ENCODE data around the gene TIGD6. TPM values are rescaled to one million over a fixed set of nuclear protein-coding genes. Genes with fewer than 3 reads are reported as not detected.

TIGD6 gene
- total and polyA plus RNA-seq, 9 of the 15 experiments (the other 6 are each of a cell fraction or from before 2014, with no cell fraction given): 1.8 to 6.3 (median 3.9) TPM

DNA sequence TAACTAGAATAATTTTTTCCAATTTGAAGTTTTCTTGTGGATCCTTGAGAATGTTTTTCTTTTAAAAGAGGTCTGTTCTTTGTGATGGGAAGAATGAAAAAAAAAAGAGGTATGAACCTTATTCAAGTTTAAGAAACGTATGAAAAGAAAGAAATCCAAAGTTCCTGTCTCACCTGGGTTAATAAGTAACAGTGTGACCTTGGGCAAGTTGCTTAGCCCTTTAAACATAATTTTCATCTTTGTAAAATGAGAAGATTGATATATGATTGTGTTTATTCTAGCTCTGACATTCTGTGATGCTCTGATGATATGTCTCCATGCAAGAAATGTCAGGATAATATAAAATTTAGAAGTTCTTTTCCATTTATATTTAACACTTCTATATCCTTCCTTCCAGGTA, 20.6 kb downstream of the TIGD6 start:
- DNase-seq (ENCODE audit: extremely low read depth in 1 of 4, low spot score in 3 of 4) (no peak), FAIRE-seq (no peak), ATAC-seq (no peak)
- CTCF ChIA-PET (ENCODE audit: low intra/inter-chr PET ratio): no interaction called here
- Histone ChIP-seq H3K9me1 (ENCODE audit: control insufficient read depth, insufficient read depth, low read length) (no peaks in the 10 kb centered on the region), H3K36me3 (ENCODE audit: control insufficient read depth, insufficient read depth, low read length) (no peaks in the 10 kb centered on the region), H3K27ac (ENCODE audit: extremely low read depth, low read depth, low read length) (no peak overlapping the region), H3K4me3 (no peak overlapping the region), H3K27me3 (ENCODE audit: control insufficient read depth in 2 of 2, insufficient read depth in 2 of 2, low read length in 2 of 2) (no peaks in the 10 kb centered on the region), H2AFZ (ENCODE audit: low read depth, low read length) (no peak overlapping the region), H3K9ac (ENCODE audit: insufficient read depth in 1 of 2, low read depth in 2 of 2, low read length in 2 of 2) (no peak overlapping the region), H3K4me1 (replicated peaks in 1 of 2; ENCODE audit: control insufficient read depth in 2 of 2, insufficient read depth in 2 of 2, low read length in 2 of 2) (no peaks in the 10 kb centered on the region), H3K4me2 (ENCODE audit: insufficient read depth, low read length) (no peak overlapping the region), H3K9me3 (replicated peaks; ENCODE audit: control insufficient read depth, insufficient read depth, low read depth, low read length) (no peaks in the 10 kb centered on the region), H4K20me1 (replicated peaks; ENCODE audit: control insufficient read depth, insufficient read depth, low read length) (no peaks in the 10 kb centered on the region), H3K79me2 (ENCODE audit: control insufficient read depth, insufficient read depth, low read length) (no peaks in the 10 kb centered on the region)
- intact Hi-C loops (cut with micrococcal nuclease) (no loop called here), in situ Hi-C loops (cut with MboI) (no loop called here)
- TF ChIP-seq ZNF511 (CRISPR knock-in tag; IDR thresholded peaks at IDR 0.05): no peak
- TF ChIP-seq KLF13 (tag; IDR thresholded peaks at IDR 0.05; ENCODE audit: borderline replicate concordance, low read depth): no peak
- TF ChIP-seq HOMEZ (CRISPR knock-in tag; IDR thresholded peaks at IDR 0.05): no peak
- no peak for TF ChIP-seq KAT2B (IDR thresholded peaks at IDR 0.05; ENCODE audit: low read depth, low read length)
- no TSS peak for BruUV-seq (replicated peaks)
- WGBS (ENCODE audit: insufficient coverage, low coverage, missing lambda C conversion rate): 8% methylated on average over 1 of the region's 1 CpG
- POLR2A ChIA-PET: interaction anchor here (1.0 kb wide), 1 partner anchor 20 kb away, joined by 4 read pairs; the partner anchor contains the start of gene SLC26A2
